HG03342 (cell line): ENCODE measurements around the gene LCN15.
"Not testable (repeated sequence)": the region's sequence is repeated elsewhere in the genome, so short reads cannot be mapped to it uniquely, and the experiment has no call there.

ENCODE experiments used
- ATAC-seq: cut with Tn5 transposase; IDR thresholded peaks from one replicate; pipeline ENCODE4 v1.9.1; 2021; ENCODE audit warnings: mild to moderate bottlenecking, moderate library complexity; ENCODE audit not compliant: unreplicated experiment

The LCN15 gene

DNA sequence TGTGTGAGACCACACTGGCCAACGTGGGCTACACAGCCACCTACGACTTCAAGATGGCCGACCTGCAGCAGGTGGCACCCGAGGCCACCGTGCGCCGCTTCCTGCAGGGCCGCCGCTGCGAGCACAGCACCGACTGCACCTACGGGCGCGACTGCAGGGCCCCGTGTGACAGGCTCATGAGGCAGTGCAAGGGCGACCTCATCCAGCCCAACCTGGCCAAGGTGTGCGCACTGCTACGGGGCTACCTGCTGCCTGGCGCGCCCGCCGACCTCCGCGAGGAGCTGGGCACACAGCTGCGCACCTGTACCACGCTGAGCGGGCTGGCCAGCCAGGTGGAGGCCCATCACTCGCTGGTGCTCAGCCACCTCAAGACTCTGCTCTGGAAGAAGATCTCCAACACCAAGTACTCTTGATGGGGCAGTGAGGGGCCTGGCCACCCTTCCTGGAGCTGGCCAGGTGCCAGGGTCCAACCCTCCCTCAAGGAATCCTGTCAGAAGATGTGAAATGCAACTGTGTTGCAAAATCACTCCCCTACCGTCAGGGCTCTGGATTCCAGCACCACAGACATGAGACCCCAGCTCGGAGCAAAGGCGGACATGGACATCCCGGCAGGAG is 40.8 kb downstream of the LCN15 start:
- no peak for ATAC-seq

DNA sequence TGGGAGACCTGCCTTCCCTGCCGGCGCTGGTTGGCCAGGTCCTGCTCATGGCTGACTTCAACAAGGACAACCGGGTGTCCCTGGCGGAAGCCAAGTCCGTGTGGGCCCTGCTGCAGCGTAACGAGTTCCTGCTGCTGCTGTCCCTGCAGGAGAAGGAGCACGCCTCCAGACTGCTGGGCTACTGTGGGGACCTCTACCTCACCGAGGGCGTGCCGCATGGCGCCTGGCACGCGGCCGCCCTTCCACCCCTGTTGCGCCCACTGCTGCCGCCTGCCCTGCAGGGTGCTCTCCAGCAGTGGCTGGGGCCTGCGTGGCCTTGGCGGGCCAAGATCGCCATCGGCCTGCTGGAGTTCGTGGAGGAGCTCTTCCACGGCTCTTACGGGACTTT is 41.4 kb downstream of the LCN15 start:
- ATAC-seq, result no peak

DNA sequence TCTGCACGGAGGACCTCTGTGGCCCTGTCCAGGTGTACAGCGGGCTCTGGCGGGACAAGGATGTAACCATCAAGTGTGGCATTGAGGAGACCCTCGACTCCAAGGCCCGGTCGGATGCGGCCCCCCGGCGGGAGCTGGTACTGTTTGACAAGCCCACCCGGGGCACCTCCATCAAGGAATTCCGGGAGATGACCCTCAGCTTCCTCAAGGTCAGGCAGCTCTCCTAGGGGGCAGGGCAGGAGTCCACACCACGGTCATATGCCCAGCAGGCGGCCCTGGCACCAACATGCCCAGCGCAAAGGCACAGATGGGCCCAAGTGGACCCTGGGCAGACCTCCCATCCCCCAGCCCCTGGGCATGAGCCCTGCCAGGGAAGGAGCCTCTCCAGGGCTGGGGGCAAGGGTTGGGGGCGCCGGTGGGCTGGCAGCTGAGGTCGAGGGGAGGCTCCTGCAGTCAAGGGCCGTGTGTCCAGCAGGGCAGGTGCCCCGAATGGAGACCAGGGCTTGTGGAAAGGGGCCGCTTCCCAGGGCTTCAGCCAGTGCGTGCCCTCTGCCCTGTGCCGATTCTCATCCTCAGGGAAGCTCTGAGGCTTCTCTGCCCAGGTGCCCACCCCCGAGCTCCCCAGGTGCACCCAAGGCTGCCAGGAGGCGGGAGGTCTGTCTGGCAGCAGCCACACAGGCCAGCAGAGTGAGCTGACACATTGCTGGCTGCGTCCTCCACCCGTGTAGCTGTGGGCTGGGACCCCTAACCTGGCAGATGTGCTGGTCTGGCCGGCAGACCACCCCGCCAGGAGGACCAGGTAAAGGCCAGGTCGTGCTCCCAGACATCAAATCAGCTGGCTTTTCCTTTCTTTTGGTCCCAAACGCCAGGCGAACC is 42.0 kb downstream of the LCN15 start:
- no peak for ATAC-seq

DNA sequence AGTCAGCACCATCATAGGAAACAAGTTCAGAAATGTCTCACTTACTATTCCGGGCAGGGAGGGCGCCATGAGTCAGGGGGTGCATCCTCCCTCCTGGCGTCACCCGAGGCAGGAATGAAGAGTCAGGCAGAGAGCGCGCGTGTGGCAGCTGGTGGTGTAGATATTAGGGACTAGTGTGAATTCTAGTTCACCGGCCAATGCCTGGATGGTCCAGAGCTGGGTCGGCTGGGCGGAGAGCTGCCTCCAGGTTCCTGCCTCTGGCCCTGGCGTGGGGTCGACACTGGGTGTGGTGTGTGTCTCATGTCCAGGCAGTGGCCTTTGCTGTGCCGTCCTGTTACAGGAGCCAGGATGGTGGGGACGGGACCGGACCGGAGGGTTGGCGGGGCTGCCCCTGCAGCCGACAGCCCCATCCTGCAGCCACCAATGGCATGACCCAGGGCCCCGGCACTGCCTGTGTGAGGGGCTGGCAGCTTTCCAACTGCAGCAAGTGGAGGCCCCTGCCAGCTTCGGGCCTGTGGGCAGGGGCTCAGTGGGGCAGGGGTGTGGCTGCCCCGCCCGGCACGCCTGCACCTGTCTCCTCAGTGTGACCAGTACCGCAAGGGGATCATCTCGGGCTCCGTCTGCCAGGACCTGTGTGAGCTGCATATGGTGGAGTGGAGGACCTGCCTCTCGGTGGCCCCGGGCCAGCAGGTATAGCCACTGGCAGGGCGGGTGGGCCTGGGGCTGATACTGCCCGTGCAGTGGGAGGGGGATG is 42.8 kb downstream of the LCN15 start:
- ATAC-seq, result no peak

DNA sequence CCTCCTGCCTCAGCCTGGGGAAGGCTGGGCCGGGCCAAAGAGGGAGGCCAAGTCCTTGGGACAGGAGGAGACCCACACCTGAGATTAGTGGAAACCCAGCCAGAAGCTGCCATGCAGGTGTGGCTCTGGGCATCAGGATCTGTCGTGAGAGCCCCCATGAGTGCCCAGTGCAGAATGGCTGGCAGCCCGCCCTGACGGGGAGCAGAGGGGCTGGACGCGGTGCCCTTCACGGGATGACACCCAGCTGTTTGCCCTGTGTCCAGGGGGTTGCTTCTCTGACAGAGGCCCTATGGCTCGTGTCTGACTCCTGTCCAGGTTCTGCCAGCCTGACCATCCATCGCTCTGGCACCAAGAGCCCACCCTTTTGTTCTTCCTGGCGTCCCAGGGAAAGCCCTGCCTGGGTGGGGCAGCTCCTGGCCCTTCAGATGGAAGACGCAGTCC is 43.4 kb downstream of the LCN15 start:
- ATAC-seq, result no peak

DNA sequence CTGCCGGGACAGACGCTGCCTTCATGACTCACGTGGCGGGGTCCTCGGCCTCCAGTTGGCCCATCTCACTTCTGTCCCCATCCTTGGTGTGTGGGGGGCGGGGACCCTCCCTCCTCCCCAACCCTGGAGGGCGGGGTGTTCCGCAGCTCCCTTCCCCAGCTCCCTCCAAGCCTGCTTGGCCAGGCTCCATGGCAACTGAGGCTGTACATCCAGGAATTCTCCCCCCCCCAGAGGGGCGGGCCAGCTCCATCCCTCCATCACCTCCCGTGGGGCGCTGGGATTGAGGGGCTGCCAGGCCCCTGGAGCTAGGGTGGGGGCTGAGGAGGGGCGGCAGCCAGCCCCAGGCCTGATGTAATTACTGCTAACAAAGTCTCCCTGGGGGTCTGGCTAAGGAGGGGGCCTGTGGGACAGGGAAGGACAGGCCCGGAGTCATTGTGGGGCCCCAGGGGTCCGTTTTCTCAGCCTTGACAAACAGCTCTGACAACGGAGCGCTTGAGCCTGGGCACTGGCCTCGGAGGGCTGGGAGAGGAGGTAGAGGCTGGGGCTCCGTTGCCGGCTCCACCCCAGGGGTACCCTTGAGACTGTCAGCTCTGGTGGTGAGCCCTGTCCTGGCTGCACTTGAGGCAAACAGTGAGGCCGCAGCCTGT is 43.9 kb downstream of the LCN15 start:
- no peak for ATAC-seq

DNA sequence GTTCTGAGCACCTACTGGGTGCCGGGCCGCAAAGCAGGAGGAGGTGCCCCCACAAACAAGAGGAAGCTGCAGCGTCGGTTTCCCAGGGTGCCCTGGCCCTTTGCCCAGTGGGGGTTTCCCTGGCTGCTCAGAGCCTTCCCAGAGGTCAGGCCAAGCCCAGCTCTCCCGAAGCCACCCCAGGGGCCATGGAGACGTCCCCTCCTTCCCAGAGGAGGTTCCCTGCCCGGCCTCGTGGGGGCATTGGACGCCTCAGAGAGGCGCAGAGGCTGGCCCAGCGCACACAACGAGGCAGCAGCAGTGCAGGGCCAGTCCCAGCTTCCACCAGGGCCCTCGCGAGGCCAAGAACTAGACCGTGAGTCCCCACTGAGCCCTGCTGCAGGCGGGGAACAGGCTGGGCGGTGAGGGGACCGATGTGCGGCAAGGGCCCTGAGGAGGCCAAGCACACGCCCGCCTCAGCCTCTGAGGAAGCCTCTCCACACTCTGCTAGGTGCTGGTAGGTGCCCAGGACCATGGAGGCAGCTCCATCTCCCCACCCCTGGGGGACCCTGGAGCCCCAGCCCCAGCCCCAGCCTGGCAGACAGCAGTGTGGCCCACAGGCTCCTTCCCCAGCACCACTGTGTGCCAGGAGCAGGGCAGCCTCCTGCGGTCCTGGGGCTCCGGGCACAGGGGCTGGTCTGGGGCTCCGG is 45.0 kb downstream of the LCN15 start:
- ATAC-seq, result no peak

DNA sequence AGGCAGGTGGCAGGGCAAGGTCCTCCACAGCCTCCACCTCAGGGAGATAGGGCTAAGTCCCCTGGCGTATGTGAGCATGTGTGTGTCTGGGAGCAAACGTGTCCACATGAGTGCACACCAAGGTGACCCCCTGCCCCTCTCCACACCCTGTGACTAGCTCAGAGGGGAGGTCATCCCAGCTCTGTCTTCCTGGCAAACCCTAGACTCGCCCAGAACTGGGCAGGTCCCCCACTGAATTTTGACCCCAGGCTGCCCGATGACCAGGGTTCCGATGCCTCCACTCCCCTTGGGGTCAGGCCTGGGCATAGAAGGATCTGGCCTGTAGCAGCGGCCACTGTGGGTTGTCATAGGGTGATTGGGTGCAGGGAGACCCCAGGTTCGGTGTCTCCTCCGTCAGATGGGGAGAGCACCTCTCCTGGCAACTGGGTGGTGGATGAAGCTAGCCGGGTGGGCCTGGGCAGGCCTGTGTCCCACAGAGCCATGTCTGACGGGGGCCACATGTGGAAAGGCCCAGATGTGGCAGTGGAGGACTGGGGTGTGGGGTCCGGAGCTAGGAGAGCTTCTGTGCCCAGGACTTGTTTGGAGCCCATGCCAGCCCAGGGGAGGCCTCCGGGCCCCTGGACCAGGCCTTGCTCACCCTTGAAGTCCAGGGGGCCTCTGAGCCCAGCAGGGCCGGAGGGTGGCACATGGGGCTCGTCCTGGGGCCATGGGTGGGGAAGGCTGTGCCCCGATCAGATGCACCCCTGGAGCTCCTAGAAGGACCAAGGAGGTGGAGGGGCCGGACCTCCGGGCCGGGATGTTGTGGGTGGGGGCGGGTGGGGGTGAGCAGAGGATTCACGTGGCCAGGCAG is 45.7 kb downstream of the LCN15 start:
- no peak for ATAC-seq

DNA sequence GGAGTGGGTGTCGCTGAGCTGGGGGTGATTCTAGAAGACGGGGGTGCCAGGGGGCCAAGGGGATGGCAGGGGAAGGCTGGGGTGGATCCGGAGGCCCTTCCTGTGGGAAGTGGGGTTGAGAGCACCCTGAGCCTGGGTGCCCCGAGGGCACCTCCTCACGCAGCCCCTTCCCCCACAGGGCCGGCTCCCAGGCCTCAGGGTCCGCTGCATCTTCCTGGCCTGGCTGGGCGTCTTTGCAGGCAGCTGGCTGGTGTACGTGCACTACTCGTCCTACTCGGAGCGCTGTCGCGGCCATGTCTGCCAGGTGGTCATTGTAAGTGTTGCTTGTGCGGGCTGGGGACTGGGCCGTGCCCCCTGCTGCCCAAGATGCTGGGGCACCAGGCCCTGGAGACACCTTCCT is 46.9 kb downstream of the LCN15 start:
- no peak for ATAC-seq

DNA sequence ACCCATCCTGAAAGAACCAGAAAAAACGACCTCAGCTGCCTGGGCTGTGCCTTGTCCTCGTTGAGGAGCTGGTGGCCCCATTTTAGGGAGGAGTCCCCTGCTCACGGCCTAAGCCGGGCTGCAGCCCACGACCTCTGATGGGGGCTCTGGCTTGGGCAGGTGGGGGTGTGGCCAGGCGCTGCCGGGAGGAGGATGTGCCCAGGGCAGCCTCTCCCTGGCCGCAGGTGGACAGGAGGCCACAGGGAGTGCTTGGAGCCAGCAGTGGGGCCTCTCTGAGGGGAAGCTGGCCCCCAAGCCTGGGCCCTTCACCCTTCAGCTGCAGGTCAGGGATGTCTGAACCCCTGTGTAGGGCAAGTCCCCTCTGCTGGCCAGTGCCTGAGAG is 49.4 kb downstream of the LCN15 start:
- ATAC-seq, result no peak

DNA sequence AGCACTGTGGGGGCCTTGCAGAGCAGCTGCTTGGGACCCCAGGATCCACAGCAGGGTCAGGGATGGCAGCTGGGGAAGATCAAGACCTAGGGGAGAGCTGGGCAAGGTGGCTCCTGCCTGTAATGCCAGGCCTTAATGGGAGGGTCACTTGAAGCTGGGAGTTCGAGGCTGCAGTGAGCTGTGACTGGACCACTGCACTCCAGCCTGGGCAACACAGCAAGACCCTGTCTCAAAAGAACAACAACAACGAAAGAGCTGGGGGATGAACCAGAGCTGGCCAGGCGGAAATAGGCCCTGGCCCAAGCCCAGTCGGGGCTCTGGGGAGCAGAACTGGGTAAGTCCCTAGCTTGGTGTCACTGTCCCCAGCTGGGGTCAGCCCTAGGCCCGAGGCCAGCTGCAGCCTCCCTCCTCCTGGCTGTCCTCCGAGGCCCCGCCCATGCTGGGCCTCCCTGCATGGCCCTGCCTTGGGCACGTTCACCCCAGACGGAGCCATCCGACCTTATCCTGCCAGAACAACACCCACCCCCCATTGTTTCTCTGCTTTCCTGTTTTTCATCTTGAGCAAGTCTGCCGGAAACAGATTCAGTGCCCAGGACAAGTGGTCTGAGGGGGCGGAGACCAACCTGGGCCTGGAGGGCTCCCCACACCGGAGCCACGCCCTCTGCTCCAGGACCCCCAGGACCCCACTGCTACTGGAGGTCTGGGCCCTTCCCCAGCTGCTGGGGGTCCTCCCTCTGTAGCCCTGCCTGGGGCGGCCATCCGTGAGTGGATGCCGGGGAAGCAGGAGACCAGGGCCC is 50.0 kb downstream of the LCN15 start:
- no peak for ATAC-seq

DNA sequence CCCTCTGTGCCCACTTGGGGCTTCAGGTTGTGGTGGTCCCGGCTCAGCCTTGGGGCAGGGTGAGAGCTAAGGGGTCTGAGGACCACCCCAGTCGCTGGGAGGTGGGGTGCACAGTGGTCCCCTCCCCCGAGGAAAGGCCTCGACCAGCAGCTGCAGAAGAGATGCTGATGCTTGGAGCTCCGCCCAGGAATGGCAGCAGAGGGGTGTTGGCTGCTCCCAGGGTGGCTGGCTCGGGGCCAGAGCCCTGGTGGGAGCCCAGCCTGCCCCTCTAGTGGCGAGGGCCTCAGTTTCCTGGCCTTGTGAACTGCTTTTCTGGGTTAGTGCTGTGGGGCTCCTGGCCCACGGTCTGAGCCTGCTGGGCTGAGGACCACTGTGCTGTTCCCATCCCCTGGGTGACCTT is 50.8 kb downstream of the LCN15 start:
- ATAC-seq, result no peak

DNA sequence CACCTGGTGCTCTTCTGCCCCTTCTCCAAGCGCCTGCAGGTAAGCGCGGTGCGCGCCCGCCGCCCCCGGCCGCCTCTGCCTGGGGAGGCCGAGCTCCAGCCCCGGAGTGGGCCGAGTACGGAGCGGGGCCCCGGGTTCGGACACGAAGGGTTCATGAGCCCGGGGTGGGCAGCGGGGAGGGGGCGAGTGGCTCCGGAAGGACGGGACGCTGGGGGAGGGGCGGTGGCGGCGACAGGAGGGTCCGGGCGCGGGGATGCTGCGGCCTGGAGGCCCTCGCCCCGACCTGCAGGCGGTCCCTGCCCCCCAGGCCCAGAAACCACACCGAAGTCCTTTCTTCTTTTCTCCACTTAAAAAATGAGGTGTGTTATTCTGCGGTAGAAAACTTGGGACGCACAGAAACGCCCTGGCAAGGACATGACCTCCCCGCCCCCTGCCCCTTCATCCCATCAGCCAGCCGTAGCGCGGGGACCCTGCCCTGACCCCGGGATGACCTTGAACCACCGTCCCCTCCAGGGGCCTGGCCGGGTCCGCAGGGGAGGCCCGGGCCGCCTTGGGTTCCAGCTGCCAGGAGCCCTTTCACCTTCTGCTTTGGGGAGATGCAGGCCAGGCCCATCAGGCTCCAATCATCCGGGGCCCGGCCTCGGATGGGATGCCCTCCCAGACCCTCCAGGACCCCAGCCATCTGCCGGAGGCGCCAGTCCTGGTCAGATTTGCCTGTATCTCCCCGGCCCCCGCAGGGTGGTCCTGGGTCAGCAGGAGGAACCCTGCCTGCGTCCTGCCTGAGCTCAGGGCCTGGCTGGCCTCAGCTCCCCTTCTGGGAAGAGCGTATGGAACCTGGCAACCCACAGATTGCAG is 51.4 kb downstream of the LCN15 start:
- ATAC-seq, result no peak

DNA sequence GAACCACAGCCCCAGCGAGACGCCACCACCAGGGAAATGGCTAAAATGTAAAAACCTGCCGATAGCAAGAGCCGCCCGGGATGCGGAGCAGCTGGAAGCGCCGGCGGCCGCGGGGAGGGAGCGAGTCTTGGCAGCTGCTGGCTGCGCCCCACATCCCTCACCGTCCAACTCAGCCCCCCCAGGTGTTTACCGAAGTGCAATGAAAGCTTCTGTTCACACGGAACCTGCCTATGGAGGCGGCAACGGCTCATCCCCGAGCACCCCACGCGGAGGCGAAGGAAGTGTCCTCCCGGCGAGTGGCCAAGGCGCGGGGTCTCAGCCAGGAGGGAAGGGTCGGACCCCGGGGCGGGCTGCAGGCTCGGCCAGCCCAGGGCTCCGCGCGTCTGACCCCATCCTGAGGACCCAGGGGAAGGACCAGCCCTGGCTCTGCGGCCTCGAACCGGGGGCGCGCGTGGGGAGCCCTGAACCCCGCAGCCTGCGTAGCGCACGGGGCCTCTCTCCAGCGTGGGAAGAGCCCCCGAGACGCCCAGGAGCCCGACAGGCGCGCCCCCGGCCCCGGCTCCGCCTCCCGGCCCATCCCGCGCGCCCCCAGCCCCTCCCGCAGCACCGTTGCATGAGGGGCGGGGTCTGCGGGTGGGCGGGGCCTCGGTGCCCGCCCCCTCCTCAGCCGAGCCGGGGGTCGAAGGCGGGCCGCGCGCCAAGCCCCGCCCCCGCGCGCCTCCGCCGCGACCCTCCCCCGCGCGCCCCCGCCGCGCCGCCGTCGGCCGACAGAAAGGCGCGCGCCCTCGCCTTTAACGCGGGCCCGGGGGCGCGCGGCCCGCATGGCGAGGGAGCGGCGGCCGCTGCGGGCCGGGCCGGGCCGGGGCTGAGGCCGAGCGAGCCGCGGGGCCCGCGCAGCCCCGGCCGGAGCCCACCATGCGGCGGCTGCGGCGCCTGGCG is 52.3 kb downstream of the LCN15 start, which contains the start of gene DIPK1B:
TSS of gene DIPK1B (plus strand) at position 822 of the 939 bp plus-strand sequence. CDS start at position 916, 94 bp downstream.
- no peak for ATAC-seq

DNA sequence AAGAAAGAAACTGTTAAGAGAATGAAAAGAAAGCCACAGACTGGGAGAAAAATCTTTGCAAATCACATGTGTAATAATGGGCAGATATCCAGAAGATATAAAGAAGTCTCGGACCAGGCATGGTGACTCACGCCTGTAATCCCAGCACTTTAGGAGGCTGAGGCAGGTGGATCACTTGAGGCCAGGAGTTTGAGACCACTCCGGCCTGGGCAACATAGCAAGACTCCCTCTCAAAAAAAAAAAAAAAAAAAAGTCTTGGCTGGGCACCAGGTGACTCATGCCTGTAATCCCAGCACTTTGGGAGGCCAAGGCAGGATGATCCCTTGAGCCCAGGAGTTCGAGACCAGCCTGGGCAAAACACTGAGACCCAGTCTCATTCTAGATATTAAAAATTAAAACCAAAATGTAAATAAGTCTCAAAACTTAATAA is 53.1 kb downstream of the LCN15 start:
- ATAC-seq, result not testable (repeated sequence)

DNA sequence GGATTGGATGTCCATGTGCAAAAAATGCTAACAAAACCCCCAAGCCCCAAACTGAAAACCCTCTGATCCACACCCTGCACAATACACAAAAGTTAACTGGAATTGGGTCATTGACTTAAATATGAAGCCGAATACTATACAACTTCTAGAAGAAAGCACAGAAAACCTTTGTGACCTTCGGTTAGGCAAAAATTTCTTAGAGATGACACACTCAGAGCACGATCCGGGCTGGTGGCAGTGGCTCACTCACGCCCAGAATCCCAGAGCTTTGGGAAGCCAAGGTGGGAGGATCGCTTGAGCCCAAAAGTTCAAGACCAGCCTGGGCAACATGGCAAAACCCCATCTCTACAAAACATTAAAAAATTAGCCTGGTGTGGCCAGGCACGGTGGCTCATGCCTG is 53.8 kb downstream of the LCN15 start:
- ATAC-seq, result no peak
